H9 (cell line): ENCODE data around the gene MLKL. TPM values are rescaled to one million over a fixed set of nuclear protein-coding genes. Genes with fewer than 3 reads are reported as not detected.

ENCODE experiments used
- DNase-seq: peaks from one replicate; pipeline ENCODE4 v3.0.0-alpha.2; 2017
- H2AFZ ChIP-seq: one replicate; pipeline ENCODE4 v1.6.1; 2013; ENCODE audit warnings: mild to moderate bottlenecking, low read length, control low read depth, moderate library complexity
- H2AK5ac ChIP-seq: 2 replicates; pipeline ENCODE4 v1.6.1; 2013; ENCODE audit warnings: low read length, control low read depth, mixed read lengths; ENCODE audit not compliant: insufficient read length
- H2BK120ac ChIP-seq: one replicate; pipeline ENCODE4 v1.6.1; 2013; ENCODE audit warnings: low read depth, mild to moderate bottlenecking, low read length, control low read depth, inconsistent platforms; ENCODE audit not compliant: poor library complexity, severe bottlenecking
- H2BK12ac ChIP-seq: 2 replicates; pipeline ENCODE4 v1.6.1; 2013; ENCODE audit warnings: low read length, control low read depth, mixed read lengths, low read depth; ENCODE audit not compliant: insufficient read length
- H2BK15ac ChIP-seq: 2 replicates; pipeline ENCODE4 v1.6.1; 2013; ENCODE audit warnings: low read depth, low read length, control low read depth
- H2BK20ac ChIP-seq: one replicate; pipeline ENCODE4 v1.6.1; 2013; ENCODE audit warnings: low read depth, mild to moderate bottlenecking, low read length, control low read depth, inconsistent platforms; ENCODE audit not compliant: poor library complexity, severe bottlenecking
- H2BK5ac ChIP-seq: 2 replicates; pipeline ENCODE4 v1.6.1; 2013; ENCODE audit warnings: low read length, control low read depth, mixed read lengths; ENCODE audit not compliant: insufficient read length
- H3K14ac ChIP-seq: 2 replicates; pipeline ENCODE4 v1.6.1; 2013; ENCODE audit warnings: low read length, control low read depth; ENCODE audit not compliant: insufficient read depth
- H3K18ac ChIP-seq: 2 replicates; pipeline ENCODE4 v1.6.1; 2013; ENCODE audit warnings: low read depth, mild to moderate bottlenecking, mixed read lengths, low read length, control low read depth; ENCODE audit not compliant: insufficient read length
- H3K23ac ChIP-seq: 2 replicates; pipeline ENCODE4 v1.6.1; 2013; ENCODE audit warnings: low read length, control low read depth, mixed read lengths, low read depth; ENCODE audit not compliant: insufficient read length
- H3K23me2 ChIP-seq: 2 replicates; pipeline ENCODE4 v1.6.1; 2013; ENCODE audit warnings: low read depth, mild to moderate bottlenecking, mixed read lengths, low read length, control low read depth; ENCODE audit not compliant: insufficient read length, poor library complexity, severe bottlenecking
- H3K27ac ChIP-seq: 2 replicates; pipeline ENCODE4 v1.5.1; 2013; ENCODE audit warnings: low read length, control low read depth, mixed read lengths, low read depth; ENCODE audit not compliant: insufficient read length
- H3K27me3 ChIP-seq: 2 replicates; pipeline ENCODE4 v1.6.1; 2013; ENCODE audit warnings: low read length, control low read depth, inconsistent platforms; ENCODE audit not compliant: insufficient read depth
- H3K4ac ChIP-seq: 2 replicates; pipeline ENCODE4 v1.6.1; 2013; ENCODE audit warnings: low read depth, mild to moderate bottlenecking, control low read depth, inconsistent platforms, low read length, moderate library complexity
- H3K4me1 ChIP-seq: 2 replicates; pipeline ENCODE4 v1.6.1; 2013; ENCODE audit warnings: low read length, control low read depth, inconsistent platforms; ENCODE audit not compliant: insufficient read depth
- H3K4me2 ChIP-seq: 2 replicates; pipeline ENCODE4 v1.6.1; 2013; ENCODE audit warnings: low read length, control low read depth, mixed read lengths; ENCODE audit not compliant: insufficient read length, insufficient read depth
- H3K56ac ChIP-seq: 2 replicates; pipeline ENCODE4 v1.6.1; 2013; ENCODE audit warnings: low read depth, mild to moderate bottlenecking, mixed read lengths, low read length, control low read depth; ENCODE audit not compliant: insufficient read length
- H3K79me1 ChIP-seq: 2 replicates; pipeline ENCODE4 v1.6.1; 2013; ENCODE audit warnings: low read depth, mild to moderate bottlenecking, moderate library complexity, low read length, control low read depth, inconsistent platforms; ENCODE audit not compliant: insufficient read depth, poor library complexity, severe bottlenecking
- H3K79me2 ChIP-seq: 2 replicates; pipeline ENCODE4 v1.6.1; 2013; ENCODE audit warnings: low read length, control low read depth, inconsistent platforms; ENCODE audit not compliant: insufficient read depth
- H3K9ac ChIP-seq: 2 replicates; pipeline ENCODE4 v1.6.1; 2013; ENCODE audit warnings: low read length, control low read depth, mixed read lengths; ENCODE audit not compliant: insufficient read length; ENCODE audit errors: extremely low read depth
- H3K9me3 ChIP-seq: one replicate; pipeline ENCODE4 v1.6.1; 2013; ENCODE audit warnings: low read depth, low read length, inconsistent platforms; ENCODE audit not compliant: control insufficient read depth
- H3T11ph ChIP-seq: one replicate; pipeline ENCODE4 v1.6.1; 2013; ENCODE audit warnings: mild to moderate bottlenecking, low read length, control low read depth, inconsistent platforms
- H4K20me1 ChIP-seq: one replicate; pipeline ENCODE4 v1.6.1; 2013; ENCODE audit not compliant: control insufficient read depth, insufficient read length, insufficient read depth
- H4K5ac ChIP-seq: 2 replicates; pipeline ENCODE4 v1.6.1; 2013; ENCODE audit warnings: low read depth, mild to moderate bottlenecking, mixed read lengths, low read length, control low read depth; ENCODE audit not compliant: insufficient read length
- H4K8ac ChIP-seq: replicated peaks from 2 replicates; pipeline ENCODE4 v1.6.1; 2013; ENCODE audit warnings: low read length, control low read depth, mixed read lengths, low read depth; ENCODE audit not compliant: insufficient read length
- H4K91ac ChIP-seq: 2 replicates; pipeline ENCODE4 v1.6.1; 2013; ENCODE audit warnings: low read depth, mild to moderate bottlenecking, moderate library complexity, mixed read lengths, low read length, control low read depth; ENCODE audit not compliant: insufficient read length
- H3K27ac Mint-ChIP-seq, 3 experiments: 2 replicates in 2 of 3; 3 replicates in 1 of 3; pipeline ENCODE4 v1.8.0; 2020 to 2021; ENCODE audit warnings: mixed read lengths in 3 of 3, mild to moderate bottlenecking in 1 of 3, moderate library complexity in 1 of 3
- H3K27me3 Mint-ChIP-seq: 2 replicates; pipeline ENCODE4 v1.8.0; 2021; ENCODE audit warnings: low read depth, mild to moderate bottlenecking, moderate library complexity, mixed read lengths
- H3K36me3 Mint-ChIP-seq, 3 experiments: 2 replicates in 2 of 3; 3 replicates in 1 of 3; pipeline ENCODE4 v1.8.0; 2020 to 2021; ENCODE audit warnings: low read depth in 3 of 3, mixed read lengths in 3 of 3; ENCODE audit not compliant: insufficient read depth in 1 of 3
- H3K4me1 Mint-ChIP-seq, 2 experiments: 2 replicates each; pipeline ENCODE4 v1.8.0; 2020; ENCODE audit warnings: mixed read lengths in 2 of 2
- H3K4me3 Mint-ChIP-seq, 2 experiments: 2 replicates in 1 of 2; 3 replicates in 1 of 2; pipeline ENCODE4 v1.8.0; 2020 to 2021; ENCODE audit warnings: mild to moderate bottlenecking in 2 of 2, mixed read lengths in 2 of 2, moderate library complexity in 1 of 2
- H3K9me3 Mint-ChIP-seq, 2 experiments: 2 replicates in 1 of 2; 3 replicates in 1 of 2; pipeline ENCODE4 v1.8.0; 2020; ENCODE audit warnings: mild to moderate bottlenecking in 2 of 2, mixed read lengths in 2 of 2, moderate library complexity in 1 of 2
- WGBS: extraction: QIAGEN DNeasy Blood & Tissue Kit; methylation state at CpG from one replicate; pipeline ENCODE4 v1.1.7; 2013; ENCODE audit warnings: missing lambda C conversion rate, low lambda C conversion rate, mixed read lengths; ENCODE audit not compliant: insufficient read length; ENCODE audit errors: extremely low coverage; 5-methylcytosine and 5-hydroxymethylcytosine counted together
- total RNA-seq: library from RNA; stranded (reverse); gene quantifications from 2 replicates; pipeline ENCODE4 v1.2.1, GENCODE V29; 2021
- TF ChIP-seq, protein P1 (sequence below): fragments of 200-600 bp; sonication (generic); conservative IDR thresholded peaks from 3 replicates; pipeline ENCODE4 v1.8.0; 2021; ENCODE audit warnings: antibody characterized with exemption, mild to moderate bottlenecking

The MLKL gene
- total RNA-seq, 1 experiment from 2014 or later = 0.37 TPM

DNA sequence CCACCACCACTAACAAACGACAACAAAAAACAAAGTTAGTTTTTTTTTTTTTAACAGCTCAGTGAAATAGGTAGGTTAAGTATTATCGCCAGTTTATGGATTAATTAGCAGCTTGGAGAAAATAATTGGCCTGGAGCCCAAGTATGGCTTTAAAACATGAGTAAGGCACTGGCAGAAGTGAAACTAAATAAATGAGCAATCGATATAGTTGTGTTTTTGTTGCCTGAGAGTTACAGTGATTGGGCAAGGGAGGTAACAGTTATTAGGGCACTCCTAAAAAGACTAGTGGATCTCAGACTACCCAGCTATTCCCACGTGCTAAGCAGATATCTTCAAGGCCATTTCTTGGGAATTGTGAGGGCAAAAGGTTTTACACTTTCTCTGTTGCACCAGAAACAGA lies 2.4 kb downstream of the MLKL start:
- no peak overlapping the region for H3K9ac ChIP-seq
- H3K79me1 ChIP-seq = no peaks in the 10 kb centered on the region
- no peak overlapping the region for H3K14ac ChIP-seq
- no peak overlapping the region for H3K4me2 ChIP-seq
- no peaks in the 10 kb centered on the region for H3K79me2 ChIP-seq
- H3K27ac ChIP-seq = no peak overlapping the region
- no peak overlapping the region for H3K56ac ChIP-seq
- H3K4ac ChIP-seq = no peak overlapping the region
- DNase-seq = no peak
- H4K5ac ChIP-seq = no peak overlapping the region
- no peak overlapping the region for H2BK15ac ChIP-seq
- H4K8ac ChIP-seq = no peak overlapping the region
- peaks cover 13% of the 10 kb centered on the region for H3K27me3 Mint-ChIP-seq
- no peak overlapping the region for H2BK12ac ChIP-seq
- H3K4me3 Mint-ChIP-seq = no peak overlapping the region
- no peak overlapping the region for H2BK5ac ChIP-seq
- H2AFZ ChIP-seq = no peak overlapping the region
- peaks cover 13% of the 10 kb centered on the region in 2 experiments for H3K4me1 Mint-ChIP-seq
- no CpG with 5 or more reads among the region's 4 CpGs for WGBS
- H3T11ph ChIP-seq = no peak overlapping the region
- H2AK5ac ChIP-seq = no peak overlapping the region
- TF ChIP-seq, protein P1, sequence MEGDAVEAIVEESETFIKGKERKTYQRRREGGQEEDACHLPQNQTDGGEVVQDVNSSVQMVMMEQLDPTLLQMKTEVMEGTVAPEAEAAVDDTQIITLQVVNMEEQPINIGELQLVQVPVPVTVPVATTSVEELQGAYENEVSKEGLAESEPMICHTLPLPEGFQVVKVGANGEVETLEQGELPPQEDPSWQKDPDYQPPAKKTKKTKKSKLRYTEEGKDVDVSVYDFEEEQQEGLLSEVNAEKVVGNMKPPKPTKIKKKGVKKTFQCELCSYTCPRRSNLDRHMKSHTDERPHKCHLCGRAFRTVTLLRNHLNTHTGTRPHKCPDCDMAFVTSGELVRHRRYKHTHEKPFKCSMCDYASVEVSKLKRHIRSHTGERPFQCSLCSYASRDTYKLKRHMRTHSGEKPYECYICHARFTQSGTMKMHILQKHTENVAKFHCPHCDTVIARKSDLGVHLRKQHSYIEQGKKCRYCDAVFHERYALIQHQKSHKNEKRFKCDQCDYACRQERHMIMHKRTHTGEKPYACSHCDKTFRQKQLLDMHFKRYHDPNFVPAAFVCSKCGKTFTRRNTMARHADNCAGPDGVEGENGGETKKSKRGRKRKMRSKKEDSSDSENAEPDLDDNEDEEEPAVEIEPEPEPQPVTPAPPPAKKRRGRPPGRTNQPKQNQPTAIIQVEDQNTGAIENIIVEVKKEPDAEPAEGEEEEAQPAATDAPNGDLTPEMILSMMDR = no peak
- no peak overlapping the region for H2BK120ac ChIP-seq
- H3K18ac ChIP-seq = no peak overlapping the region
- H3K36me3 Mint-ChIP-seq = peaks cover 0 to 1% (median 0%) of the 10 kb centered on the region in 3 experiments; a peak in 1 of 7 replicates
- H3K27me3 ChIP-seq = no peaks in the 10 kb centered on the region
- H3K9me3 ChIP-seq = no peaks in the 10 kb centered on the region
- H3K23me2 ChIP-seq = no peaks in the 10 kb centered on the region
- no peaks in the 10 kb centered on the region for H3K9me3 Mint-ChIP-seq
- no peaks in the 10 kb centered on the region for H4K20me1 ChIP-seq
- no peak overlapping the region for H3K27ac Mint-ChIP-seq
- H4K91ac ChIP-seq = no peak overlapping the region
- H2BK20ac ChIP-seq = no peak overlapping the region
- no peaks in the 10 kb centered on the region for H3K4me1 ChIP-seq
- no peak overlapping the region for H3K23ac ChIP-seq
